Measurements from ENCODE around the gene ETNK1.

Gene ETNK1

GRCh38 chr12:22640851-22641250 lies 15.9 kb downstream of the ETNK1 start:
- TF ChIP-seq POLR2A (IDR thresholded peaks at IDR 0.05; ENCODE audit: extremely low read depth, insufficient read length) (no peak), MAX (IDR thresholded peaks at IDR 0.05; ENCODE audit: low read depth, low read length) (no peak), MYC (IDR thresholded peaks at IDR 0.05; ENCODE audit: low read depth, low read length) (no peak), CTCF (IDR thresholded peaks at IDR 0.05; ENCODE audit: low read depth, low read length) (no peak)
- H3K4me3 ChIP-seq (ENCODE audit: low read depth, low read length), result no peak overlapping the region
- no peak for DNase-seq (ENCODE audit: low read depth)

- no peak overlapping the region for H3K4me3 ChIP-seq (ENCODE audit: low read depth, low read length)
- peak; percentile 50 for DNase-seq (ENCODE audit: low read depth)
- TF ChIP-seq CTCF (IDR thresholded peaks at IDR 0.05; ENCODE audit: low read depth, low read length) (no peak), MYC (IDR thresholded peaks at IDR 0.05; ENCODE audit: low read depth, low read length) (no peak), MAX (IDR thresholded peaks at IDR 0.05; ENCODE audit: low read depth, low read length) (no peak), POLR2A (IDR thresholded peaks at IDR 0.05; ENCODE audit: extremely low read depth, insufficient read length) (no peak)
These were observed 16.5 kb downstream of the ETNK1 start for GRCh38 chr12:22641353-22642053.

- DNase-seq (ENCODE audit: low read depth), result no peak
- H3K4me3 ChIP-seq (ENCODE audit: low read depth, low read length), result no peak overlapping the region
- TF ChIP-seq CTCF (IDR thresholded peaks at IDR 0.05; ENCODE audit: low read depth, low read length) (no peak), MAX (IDR thresholded peaks at IDR 0.05; ENCODE audit: low read depth, low read length) (no peak), POLR2A (IDR thresholded peaks at IDR 0.05; ENCODE audit: extremely low read depth, insufficient read length) (no peak), MYC (IDR thresholded peaks at IDR 0.05; ENCODE audit: low read depth, low read length) (no peak)
These were observed 23.7 kb downstream of the ETNK1 start for GRCh38 chr12:22648668-22649067.

GRCh38 chr12:22653075-22653474 lies 28.1 kb downstream of the ETNK1 start:
- no peak for DNase-seq (ENCODE audit: low read depth)
- H3K4me3 ChIP-seq (ENCODE audit: low read depth, low read length), result no peak overlapping the region
- no peak for TF ChIP-seq MAX (IDR thresholded peaks at IDR 0.05; ENCODE audit: low read depth, low read length)
- TF ChIP-seq POLR2A (IDR thresholded peaks at IDR 0.05; ENCODE audit: extremely low read depth, insufficient read length), result no peak

GRCh38 chr12:22653791-22654190 lies 28.8 kb downstream of the ETNK1 start:
- TF ChIP-seq MAX (IDR thresholded peaks at IDR 0.05; ENCODE audit: low read depth, low read length), result no peak
- no peak overlapping the region for H3K4me3 ChIP-seq (ENCODE audit: low read depth, low read length)
- DNase-seq (ENCODE audit: low read depth), result no peak

GRCh38 chr12:22656376-22656775 lies 31.4 kb downstream of the ETNK1 start:
- no peak for DNase-seq (ENCODE audit: low read depth)
- H3K4me3 ChIP-seq (ENCODE audit: low read depth, low read length), result no peak overlapping the region
- no peak for TF ChIP-seq POLR2A (IDR thresholded peaks at IDR 0.05; ENCODE audit: extremely low read depth, insufficient read length)
- TF ChIP-seq MAX (IDR thresholded peaks at IDR 0.05; ENCODE audit: low read depth, low read length), result no peak
- no peak for TF ChIP-seq CTCF (IDR thresholded peaks at IDR 0.05; ENCODE audit: low read depth, low read length)
- TF ChIP-seq MYC (IDR thresholded peaks at IDR 0.05; ENCODE audit: low read depth, low read length), result no peak

All from NB4 (cell line).